MM.1S (cell line): Measurements from ENCODE around the gene ITPKA.

ENCODE experiments used
- EZH2 ChIP-seq: fragments of 300-600 bp; sonication (generic); optimal IDR thresholded peaks from 2 replicates; pipeline ENCODE3; 2017; ENCODE audit warnings: low read depth, mild to moderate bottlenecking, antibody characterized with exemption, low read length, mixed read lengths
- EZH2phosphoT487 ChIP-seq: fragments of 300-600 bp; sonication (generic); IDR thresholded peaks from 2 replicates; pipeline ENCODE4 v1.6.1; 2018; ENCODE audit warnings: antibody characterized with exemption, low read length

DNA sequence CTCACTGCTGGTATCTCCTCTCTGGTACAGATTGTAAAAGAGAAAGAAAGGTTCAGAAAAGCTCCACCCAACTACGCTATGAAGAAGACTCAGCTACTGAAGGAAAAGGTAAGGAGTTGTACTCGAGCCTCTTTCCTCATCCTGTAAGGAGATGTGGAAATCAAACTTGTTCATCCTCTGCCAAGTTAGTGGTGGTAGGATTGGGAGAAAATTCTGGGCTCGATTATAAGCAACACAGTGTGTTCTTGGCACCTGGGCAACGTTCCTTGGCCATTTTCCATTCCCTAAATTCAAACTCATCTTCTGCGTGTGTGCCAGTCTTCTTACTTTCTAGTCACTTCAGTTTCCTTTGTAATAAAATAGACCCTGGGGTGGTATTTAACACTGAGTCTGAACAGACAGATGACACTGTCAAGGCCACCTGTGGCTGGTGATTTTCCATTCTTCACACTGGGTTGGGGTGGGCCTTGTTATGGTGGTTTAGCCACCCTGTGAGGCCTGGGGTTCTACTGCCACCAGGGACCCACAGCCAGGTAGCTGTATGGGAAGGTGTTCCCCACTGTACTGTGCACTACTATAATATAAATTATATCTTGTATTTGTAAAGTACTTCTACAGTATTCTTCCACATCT lies 17.1 kb upstream of the ITPKA start:
- TF ChIP-seq EZH2 = no peak
- TF ChIP-seq EZH2phosphoT487 = no peak
